ENCODE measurements around the gene SHKBP1. TPM values are rescaled to one million over a fixed set of nuclear protein-coding genes. Genes with fewer than 3 reads are reported as not detected.

The SHKBP1 gene
- total and polyA plus RNA-seq, 10 of the 15 experiments (the other 5 are each of a cell fraction or from before 2014, with no cell fraction given), result 2.3 to 123 (median 67.0) TPM

- TF ChIP-seq BCL11A (IDR thresholded peaks at IDR 0.05; ENCODE audit: low read depth, low read length) (no peak), YBX1 (IDR thresholded peaks at IDR 0.05) (no peak), RBBP5 (conservative IDR thresholded peaks at IDR 0.05) (no peak), IKZF1 (conservative IDR thresholded peaks at IDR 0.05) (peak; percentile 92), SP1 (IDR thresholded peaks at IDR 0.05; ENCODE audit: low read depth, low read length) (peak; percentile 31), STAT3 (IDR thresholded peaks at IDR 0.05; ENCODE audit: low read depth, low read length) (no peak), CBX5 (IDR thresholded peaks at IDR 0.05; ENCODE audit: low read depth) (no peak), SUPT20H (IDR thresholded peaks at IDR 0.05; ENCODE audit: borderline replicate concordance, control insufficient read depth, low read depth, low read length) (no peak), YY1 (IDR thresholded peaks at IDR 0.05; ENCODE audit: low read depth, low read length) (no peak), ATF3 (IDR thresholded peaks at IDR 0.05; ENCODE audit: borderline replicate concordance, extremely low read depth, low read depth, low read length) (no peak), IRF5 (IDR thresholded peaks at IDR 0.05; ENCODE audit: borderline replicate concordance) (no peak), CHD1 (IDR thresholded peaks at IDR 0.05; ENCODE audit: low read depth, low read length) (no peak), GATAD2B (conservative IDR thresholded peaks at IDR 0.05; ENCODE audit: low read depth) (peak; percentile 26; the same call in 1 of the 2 replicates), MYC (IDR thresholded peaks at IDR 0.05; ENCODE audit: insufficient read depth, insufficient read length, insufficient replicate concordance, low read length, severe bottlenecking) (no peak), PRDM15 (CRISPR knock-in tag; IDR thresholded peaks at IDR 0.05) (no peak), FOS (IDR thresholded peaks at IDR 0.05; ENCODE audit: borderline replicate concordance, extremely low read depth, insufficient read length) (no peak), ATF7 (IDR thresholded peaks at IDR 0.05; ENCODE audit: low read depth) (no peak), ASH2L (IDR thresholded peaks at IDR 0.05; ENCODE audit: borderline replicate concordance, low read depth) (no peak), ATF2 (IDR thresholded peaks at IDR 0.05; ENCODE audit: low read length) (no peak), NBN (IDR thresholded peaks at IDR 0.05) (no peak; the same call in 1 of the 2 replicates), PML (IDR thresholded peaks at IDR 0.05; ENCODE audit: low read length) (no peak), TCF12 (IDR thresholded peaks at IDR 0.05; ENCODE audit: low read depth, low read length) (no peak)
- TF ChIP-seq, protein P1, sequence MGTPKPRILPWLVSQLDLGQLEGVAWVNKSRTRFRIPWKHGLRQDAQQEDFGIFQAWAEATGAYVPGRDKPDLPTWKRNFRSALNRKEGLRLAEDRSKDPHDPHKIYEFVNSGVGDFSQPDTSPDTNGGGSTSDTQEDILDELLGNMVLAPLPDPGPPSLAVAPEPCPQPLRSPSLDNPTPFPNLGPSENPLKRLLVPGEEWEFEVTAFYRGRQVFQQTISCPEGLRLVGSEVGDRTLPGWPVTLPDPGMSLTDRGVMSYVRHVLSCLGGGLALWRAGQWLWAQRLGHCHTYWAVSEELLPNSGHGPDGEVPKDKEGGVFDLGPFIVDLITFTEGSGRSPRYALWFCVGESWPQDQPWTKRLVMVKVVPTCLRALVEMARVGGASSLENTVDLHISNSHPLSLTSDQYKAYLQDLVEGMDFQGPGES (IDR thresholded peaks at IDR 0.05), result no peak
These were observed 36.4 kb downstream of the SHKBP1 start (continued) for GRCh38 chr19:40612831-40613689.
